NCI-H1694 treated with DMSO at 0.1 percent for 48 hours (cell line): ENCODE data around the gene PNLIPRP3.

Experiments
- DNase-seq: peaks from one replicate; lab custom pipeline; 2025; lab: John Stamatoyannopoulos, UW

Gene PNLIPRP3

GRCh38 chr10:116510565-116510964, 82.9 kb downstream of the PNLIPRP3 start:
- DNase-seq = no peak

- no peak for DNase-seq
Observed at GRCh38 chr10:116511365-116511764, 83.7 kb downstream of the PNLIPRP3 start.

GRCh38 chr10:116521424-116522290, 94.0 kb downstream of the PNLIPRP3 start:
- DNase-seq = no peak

- DNase-seq = no peak
Observed at GRCh38 chr10:116522803-116523381, 95.2 kb downstream of the PNLIPRP3 start.

GRCh38 chr10:116524736-116525135, 97.1 kb downstream of the PNLIPRP3 start:
- DNase-seq = no peak

GRCh38 chr10:116526219-116526618, 98.6 kb downstream of the PNLIPRP3 start:
- no peak for DNase-seq
